22Rv1 (cell line): ENCODE measurements around the gene SH3BGRL2.
A peak's percentile ranks its signal among the peaks of the same experiment; 100 is the strongest.

Experiments used
- CTCF ChIP-seq: fragments of 450-650 bp; IDR thresholded peaks from 2 replicates; pipeline ENCODE4 v1.5.1; 2017; ENCODE audit warnings: mild to moderate bottlenecking
- ZFX ChIP-seq: fragments of 450-650 bp; IDR thresholded peaks from 2 replicates; pipeline ENCODE4 v1.6.1; 2017; ENCODE audit warnings: antibody characterized with exemption, borderline replicate concordance

- TF ChIP-seq CTCF (peak; percentile 40), ZFX (no peak)
Observed at GRCh38 chr6:79586548-79586947, 44.6 kb upstream of the SH3BGRL2 start.
